ENCODE measurements around the gene SGK2. TPM values are rescaled to one million over a fixed set of nuclear protein-coding genes. Genes with fewer than 3 reads are reported as not detected.

The SGK2 gene
- total and polyA plus RNA-seq, 9 of the 15 experiments (the other 6 are each of a cell fraction or from before 2014, with no cell fraction given): 0.07 to 0.31 (median 0.15) TPM; not detected in 2

DNA sequence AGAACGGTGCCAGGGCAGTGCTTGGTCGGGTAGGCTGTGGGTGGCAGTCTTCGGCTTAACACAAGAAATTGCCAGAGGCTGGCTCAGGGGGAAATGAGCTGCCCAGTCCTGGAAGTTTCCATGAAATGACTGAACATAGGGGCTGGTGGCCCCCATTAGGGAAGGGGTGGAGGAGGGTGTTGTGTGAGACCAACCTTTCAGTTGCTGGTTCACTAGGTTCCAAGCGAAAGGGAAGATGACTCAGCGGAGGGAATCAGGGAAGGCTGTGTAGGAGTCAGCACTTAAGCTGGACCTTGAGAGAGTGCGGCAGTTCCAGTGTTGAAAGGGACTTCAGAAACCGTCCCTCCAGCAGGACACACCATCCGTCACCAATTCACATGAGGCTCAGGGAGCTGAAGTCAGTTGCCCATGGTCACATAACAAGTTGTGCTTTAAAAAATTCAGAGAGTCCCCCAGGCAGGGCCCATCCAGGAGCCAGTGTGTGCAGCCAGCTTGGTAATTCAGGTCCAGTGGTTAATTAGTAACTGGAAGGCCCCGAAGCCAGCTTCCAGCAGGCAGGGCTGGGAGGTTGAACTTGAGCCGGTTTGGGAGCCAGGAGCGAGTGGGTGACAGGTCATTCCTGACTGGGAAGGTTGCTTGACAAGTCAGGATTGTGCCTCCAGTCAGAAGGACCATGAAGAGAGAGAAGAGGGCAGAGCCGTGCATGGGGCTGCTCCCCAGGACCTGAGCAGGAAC, at the start of gene SGK2 (continued):
- TF ChIP-seq CREB1 (IDR thresholded peaks at IDR 0.05) (no peak), CREB1 (CRISPR knock-in tag; IDR thresholded peaks at IDR 0.05) (no peak), SMAD2 (IDR thresholded peaks at IDR 0.05; ENCODE audit: low read depth, low read length) (no peak), SOX6 (IDR thresholded peaks at IDR 0.05) (no peak), SMARCC2 (IDR thresholded peaks at IDR 0.05; ENCODE audit: low read depth) (peak; percentile 38; the same call in 1 of the 2 replicates), ZNF644 (tag; IDR thresholded peaks at IDR 0.05; ENCODE audit: low read depth) (no peak), ZNF75A (CRISPR knock-in tag; IDR thresholded peaks at IDR 0.05) (no peak), U2AF2 (optimal IDR thresholded peaks at IDR 0.05; ENCODE audit: low read depth, low read length) (no peak), DACH1 (IDR thresholded peaks at IDR 0.05; ENCODE audit: partially characterized antibody) (no peak), BRD9 (IDR thresholded peaks at IDR 0.05; ENCODE audit: low read depth, partially characterized antibody) (no peak), GABPB1 (CRISPR knock-in tag; IDR thresholded peaks at IDR 0.05) (no peak), GATAD2A (IDR thresholded peaks at IDR 0.05) (peak; percentile 50; the same call in 1 of the 2 replicates), NFE2 (IDR thresholded peaks at IDR 0.05; ENCODE audit: low read depth) (peak; percentile 90), ARID2 (IDR thresholded peaks at IDR 0.05) (no peak), MEIS2 (IDR thresholded peaks at IDR 0.05; ENCODE audit: partially characterized antibody) (peak; percentile 11), C11orf30 (IDR thresholded peaks at IDR 0.05; ENCODE audit: low read depth) (peak; percentile 89), MAFK (IDR thresholded peaks at IDR 0.05; ENCODE audit: low read length) (peak; percentile 80), ARID1B (IDR thresholded peaks at IDR 0.05) (peak; percentile 50), DPF2 (IDR thresholded peaks at IDR 0.05) (peak; percentile 33; the same call in 1 of the 2 replicates), JUND (IDR thresholded peaks at IDR 0.05; ENCODE audit: borderline replicate concordance, low read depth, low read length) (peak; percentile 86), JUND (tag; IDR thresholded peaks at IDR 0.05; ENCODE audit: borderline replicate concordance, low read depth, low read length) (peak; percentile 81; the same call in 2 of the 3 replicates), ZNF77 (CRISPR knock-in tag; IDR thresholded peaks at IDR 0.05) (no peak), ZFP36 (IDR thresholded peaks at IDR 0.05; ENCODE audit: low read depth, low read length, partially characterized antibody) (peak; percentile 4)
- TF ChIP-seq, protein P1, sequence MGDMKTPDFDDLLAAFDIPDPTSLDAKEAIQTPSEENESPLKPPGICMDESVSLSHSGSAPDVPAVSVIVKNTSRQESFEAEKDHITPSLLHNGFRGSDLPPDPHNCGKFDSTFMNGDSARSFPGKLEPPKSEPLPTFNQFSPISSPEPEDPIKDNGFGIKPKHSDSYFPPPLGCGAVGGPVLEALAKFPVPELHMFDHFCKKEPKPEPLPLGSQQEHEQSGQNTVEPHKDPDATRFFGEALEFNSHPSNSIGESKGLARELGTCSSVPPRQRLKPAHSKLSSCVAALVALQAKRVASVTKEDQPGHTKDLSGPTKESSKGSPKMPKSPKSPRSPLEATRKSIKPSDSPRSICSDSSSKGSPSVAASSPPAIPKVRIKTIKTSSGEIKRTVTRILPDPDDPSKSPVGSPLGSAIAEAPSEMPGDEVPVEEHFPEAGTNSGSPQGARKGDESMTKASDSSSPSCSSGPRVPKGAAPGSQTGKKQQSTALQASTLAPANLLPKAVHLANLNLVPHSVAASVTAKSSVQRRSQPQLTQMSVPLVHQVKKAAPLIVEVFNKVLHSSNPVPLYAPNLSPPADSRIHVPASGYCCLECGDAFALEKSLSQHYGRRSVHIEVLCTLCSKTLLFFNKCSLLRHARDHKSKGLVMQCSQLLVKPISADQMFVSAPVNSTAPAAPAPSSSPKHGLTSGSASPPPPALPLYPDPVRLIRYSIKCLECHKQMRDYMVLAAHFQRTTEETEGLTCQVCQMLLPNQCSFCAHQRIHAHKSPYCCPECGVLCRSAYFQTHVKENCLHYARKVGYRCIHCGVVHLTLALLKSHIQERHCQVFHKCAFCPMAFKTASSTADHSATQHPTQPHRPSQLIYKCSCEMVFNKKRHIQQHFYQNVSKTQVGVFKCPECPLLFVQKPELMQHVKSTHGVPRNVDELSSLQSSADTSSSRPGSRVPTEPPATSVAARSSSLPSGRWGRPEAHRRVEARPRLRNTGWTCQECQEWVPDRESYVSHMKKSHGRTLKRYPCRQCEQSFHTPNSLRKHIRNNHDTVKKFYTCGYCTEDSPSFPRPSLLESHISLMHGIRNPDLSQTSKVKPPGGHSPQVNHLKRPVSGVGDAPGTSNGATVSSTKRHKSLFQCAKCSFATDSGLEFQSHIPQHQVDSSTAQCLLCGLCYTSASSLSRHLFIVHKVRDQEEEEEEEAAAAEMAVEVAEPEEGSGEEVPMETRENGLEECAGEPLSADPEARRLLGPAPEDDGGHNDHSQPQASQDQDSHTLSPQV (IDR thresholded peaks at IDR 0.05): 0 out of 2 replicates have a peak, but pooled peaks have one; percentile 50
- TF ChIP-seq, protein P2, sequence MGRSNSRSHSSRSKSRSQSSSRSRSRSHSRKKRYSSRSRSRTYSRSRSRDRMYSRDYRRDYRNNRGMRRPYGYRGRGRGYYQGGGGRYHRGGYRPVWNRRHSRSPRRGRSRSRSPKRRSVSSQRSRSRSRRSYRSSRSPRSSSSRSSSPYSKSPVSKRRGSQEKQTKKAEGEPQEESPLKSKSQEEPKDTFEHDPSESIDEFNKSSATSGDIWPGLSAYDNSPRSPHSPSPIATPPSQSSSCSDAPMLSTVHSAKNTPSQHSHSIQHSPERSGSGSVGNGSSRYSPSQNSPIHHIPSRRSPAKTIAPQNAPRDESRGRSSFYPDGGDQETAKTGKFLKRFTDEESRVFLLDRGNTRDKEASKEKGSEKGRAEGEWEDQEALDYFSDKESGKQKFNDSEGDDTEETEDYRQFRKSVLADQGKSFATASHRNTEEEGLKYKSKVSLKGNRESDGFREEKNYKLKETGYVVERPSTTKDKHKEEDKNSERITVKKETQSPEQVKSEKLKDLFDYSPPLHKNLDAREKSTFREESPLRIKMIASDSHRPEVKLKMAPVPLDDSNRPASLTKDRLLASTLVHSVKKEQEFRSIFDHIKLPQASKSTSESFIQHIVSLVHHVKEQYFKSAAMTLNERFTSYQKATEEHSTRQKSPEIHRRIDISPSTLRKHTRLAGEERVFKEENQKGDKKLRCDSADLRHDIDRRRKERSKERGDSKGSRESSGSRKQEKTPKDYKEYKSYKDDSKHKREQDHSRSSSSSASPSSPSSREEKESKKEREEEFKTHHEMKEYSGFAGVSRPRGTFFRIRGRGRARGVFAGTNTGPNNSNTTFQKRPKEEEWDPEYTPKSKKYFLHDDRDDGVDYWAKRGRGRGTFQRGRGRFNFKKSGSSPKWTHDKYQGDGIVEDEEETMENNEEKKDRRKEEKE (IDR thresholded peaks at IDR 0.05; ENCODE audit: borderline replicate concordance in 1 of 2, control insufficient read depth in 1 of 2, low read depth in 2 of 2, low read length in 1 of 2): no peak

Measured in K562 (cell line).